Vagina (tissue), 2 donors: ENCODE data around the gene HTR4. TPM values are rescaled to one million over a fixed set of nuclear protein-coding genes. Genes with fewer than 3 reads are reported as not detected.
A peak's percentile ranks its signal among the peaks of the same experiment; 100 is the strongest.

Experiments used
- DNase-seq, 2 donors: peaks; one replicate each; pipeline ENCODE4 v3.0.0-alpha.2; 2017; ENCODE audit errors: extremely low spot score in 2 of 2
- H3K27ac ChIP-seq: fragments of 200-600 bp; sonication (generic); one replicate; pipeline ENCODE4 v1.5.1; 2019
- H3K27me3 ChIP-seq: fragments of 200-600 bp; sonication (generic); one replicate; pipeline ENCODE4 v1.5.1; 2019
- H3K36me3 ChIP-seq, 2 donors: fragments of 200-600 bp; sonication (generic); one replicate each; pipeline ENCODE4 v1.5.1; 2017 to 2019
- H3K4me1 ChIP-seq: fragments of 200-600 bp; sonication (generic); one replicate; pipeline ENCODE4 v1.5.1; 2019
- H3K4me3 ChIP-seq, 2 donors: fragments of 200-600 bp; sonication (generic); 1 replicate in 1 of 2; 2 replicates in 1 of 2; pipeline ENCODE4 v1.5.1; 2016 to 2019
- H3K9me3 ChIP-seq: fragments of 200-600 bp; sonication (generic); one replicate; pipeline ENCODE4 v1.5.1; 2019
- POLR2A ChIP-seq, 2 donors: fragments of 450-650 bp; IDR thresholded peaks; one replicate each; pipeline ENCODE4 v1.6.1; 2017; ENCODE audit warnings: antibody characterized with exemption in 2 of 2, mild to moderate bottlenecking in 2 of 2, moderate library complexity in 2 of 2
- POLR2AphosphoS5 ChIP-seq, 2 donors: sonication (generic); formaldehyde crosslinking; IDR thresholded peaks; one replicate each; pipeline ENCODE4 v1.9.0; 2017; ENCODE audit warnings: antibody characterized with exemption in 2 of 2, mild to moderate bottlenecking in 2 of 2, low read depth in 1 of 2; ENCODE audit not compliant: insufficient read depth in 1 of 2
- intact Hi-C: fragments of 100-400 bp; cut with DNase I; formaldehyde crosslinking; loops from one replicate; pipeline ENCODE4 v1.15.1; 2023
- total RNA-seq: library from RNA; depleted of rRNA; stranded (reverse); fragments of >200 nt; gene quantifications from one replicate; pipeline ENCODE4 v1.2.3, GENCODE V29; 2016
- TF ChIP-seq, protein P1 (sequence below), 3 experiments: fragments of 450-650 bp in 2 of 3; fragments of 200-600 bp in 1 of 3; sonication (generic) in 1 of 3; IDR thresholded peaks; one replicate each; pipeline ENCODE4 v1.5.1; 2017 to 2019; ENCODE audit warnings: antibody characterized with exemption in 3 of 3, mild to moderate bottlenecking in 2 of 3, moderate library complexity in 2 of 3

Gene HTR4
- total RNA-seq, 1 donor from 2014 or later, result 2.9 TPM

DNA sequence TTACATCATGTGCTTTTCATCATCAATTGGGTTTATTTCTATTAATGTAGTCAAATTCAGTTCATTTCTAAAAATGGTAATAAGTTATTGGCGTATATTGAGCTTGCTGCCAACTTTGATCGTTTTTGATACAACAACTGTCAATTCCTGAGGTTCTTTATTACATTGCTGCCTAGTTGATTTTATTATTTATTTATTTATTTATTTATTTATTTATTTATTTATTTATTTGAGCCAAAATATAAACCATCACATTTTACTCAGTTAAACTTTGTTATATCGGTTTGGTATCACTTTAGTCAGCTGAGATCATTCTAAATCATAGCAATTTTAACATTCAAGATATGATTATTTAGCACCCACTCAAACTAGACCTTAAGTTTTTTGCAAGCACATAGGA lies 170.6 kb downstream of the HTR4 start:
- no peaks in the 10 kb centered on the region for H3K36me3 ChIP-seq
- H3K4me1 ChIP-seq, result no peaks in the 10 kb centered on the region
- no peaks in the 10 kb centered on the region for H3K27me3 ChIP-seq
- DNase-seq, result no peak
- H3K27ac ChIP-seq, result no peak overlapping the region
- TF ChIP-seq, protein P1, sequence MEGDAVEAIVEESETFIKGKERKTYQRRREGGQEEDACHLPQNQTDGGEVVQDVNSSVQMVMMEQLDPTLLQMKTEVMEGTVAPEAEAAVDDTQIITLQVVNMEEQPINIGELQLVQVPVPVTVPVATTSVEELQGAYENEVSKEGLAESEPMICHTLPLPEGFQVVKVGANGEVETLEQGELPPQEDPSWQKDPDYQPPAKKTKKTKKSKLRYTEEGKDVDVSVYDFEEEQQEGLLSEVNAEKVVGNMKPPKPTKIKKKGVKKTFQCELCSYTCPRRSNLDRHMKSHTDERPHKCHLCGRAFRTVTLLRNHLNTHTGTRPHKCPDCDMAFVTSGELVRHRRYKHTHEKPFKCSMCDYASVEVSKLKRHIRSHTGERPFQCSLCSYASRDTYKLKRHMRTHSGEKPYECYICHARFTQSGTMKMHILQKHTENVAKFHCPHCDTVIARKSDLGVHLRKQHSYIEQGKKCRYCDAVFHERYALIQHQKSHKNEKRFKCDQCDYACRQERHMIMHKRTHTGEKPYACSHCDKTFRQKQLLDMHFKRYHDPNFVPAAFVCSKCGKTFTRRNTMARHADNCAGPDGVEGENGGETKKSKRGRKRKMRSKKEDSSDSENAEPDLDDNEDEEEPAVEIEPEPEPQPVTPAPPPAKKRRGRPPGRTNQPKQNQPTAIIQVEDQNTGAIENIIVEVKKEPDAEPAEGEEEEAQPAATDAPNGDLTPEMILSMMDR (IDR thresholded peaks at IDR 0.05), result no peak
- no peak for TF ChIP-seq POLR2A (IDR thresholded peaks at IDR 0.05)
- intact Hi-C loops, result no loop called here
- H3K9me3 ChIP-seq, result no peaks in the 10 kb centered on the region
- no peak overlapping the region for H3K4me3 ChIP-seq

DNA sequence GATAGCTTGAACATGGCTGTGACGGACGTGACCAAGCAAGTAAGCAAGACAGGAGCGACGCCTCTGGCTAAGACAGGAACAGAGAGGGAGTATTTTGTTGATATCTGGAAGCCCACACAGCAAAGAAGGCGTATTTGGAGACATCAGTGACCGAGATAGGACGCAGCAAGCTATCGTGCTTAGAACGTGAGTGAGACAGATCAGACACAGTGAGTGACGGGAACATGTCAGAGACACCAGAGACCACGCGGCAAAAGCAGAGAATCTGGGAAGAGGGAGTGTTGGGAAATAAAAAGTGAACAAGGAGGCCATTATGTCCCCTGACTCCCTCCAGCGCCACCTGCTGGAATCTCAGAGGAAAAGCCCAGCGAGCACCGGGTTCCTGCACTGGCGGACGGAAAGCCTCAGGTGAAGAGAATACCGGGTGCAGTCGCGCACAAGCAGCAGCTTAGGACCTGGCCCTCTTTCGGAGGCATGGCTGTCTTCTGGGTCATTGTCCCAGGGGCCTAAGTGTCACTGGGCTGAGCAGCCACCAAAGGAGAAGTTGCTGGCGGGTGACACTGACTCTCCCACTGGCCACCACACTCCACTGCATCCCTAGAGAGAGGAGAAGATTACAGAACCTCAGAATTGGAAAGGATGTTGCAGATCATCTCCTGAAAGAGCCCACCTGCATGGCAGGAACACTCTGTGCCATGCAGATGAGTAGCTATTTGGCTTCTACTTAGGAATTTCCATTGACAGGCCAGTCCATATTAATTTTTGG lies 171.4 kb downstream of the HTR4 start:
- no peak for DNase-seq

DNA sequence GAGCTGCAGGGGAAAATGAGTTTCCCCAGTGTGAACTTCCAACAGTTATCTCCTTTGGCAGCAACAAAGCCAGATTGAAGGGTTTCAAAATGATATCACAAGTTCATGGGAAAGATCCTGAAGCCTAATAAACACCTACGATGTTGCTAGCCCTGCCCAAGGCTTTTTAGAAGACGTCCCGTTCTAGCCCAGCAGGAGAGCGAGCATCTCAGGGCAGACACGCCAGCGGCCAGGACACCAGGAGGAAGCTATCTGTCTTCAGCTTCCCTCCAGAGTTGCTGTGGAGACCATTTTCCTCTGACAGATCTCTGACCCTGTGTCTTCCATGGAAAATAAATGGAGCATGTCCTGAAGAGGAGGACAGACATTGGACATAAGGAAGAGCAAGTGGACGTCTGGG lies 172.1 kb downstream of the HTR4 start:
- Histone ChIP-seq H3K27me3 (no peaks in the 10 kb centered on the region), H3K4me3 (no peak overlapping the region)
- intact Hi-C loops, result no loop called here

More for the DNA sequence above, 171.4 kb downstream of the HTR4 start:
- Histone ChIP-seq H3K9me3 (no peaks in the 10 kb centered on the region), H3K4me1 (no peaks in the 10 kb centered on the region), H3K4me3 (no peak overlapping the region), H3K27me3 (no peaks in the 10 kb centered on the region), H3K27ac (no peak overlapping the region), H3K36me3 (no peaks in the 10 kb centered on the region)
- no peak for TF ChIP-seq POLR2A (IDR thresholded peaks at IDR 0.05)
- TF ChIP-seq, protein P1 (IDR thresholded peaks at IDR 0.05), result peak in 1 of 3 experiments; percentile 27
- no peak for TF ChIP-seq POLR2AphosphoS5 (IDR thresholded peaks at IDR 0.05; ENCODE audit: insufficient read depth in 1 of 2, low read depth in 1 of 2)
- intact Hi-C loops, result no loop called here

DNA sequence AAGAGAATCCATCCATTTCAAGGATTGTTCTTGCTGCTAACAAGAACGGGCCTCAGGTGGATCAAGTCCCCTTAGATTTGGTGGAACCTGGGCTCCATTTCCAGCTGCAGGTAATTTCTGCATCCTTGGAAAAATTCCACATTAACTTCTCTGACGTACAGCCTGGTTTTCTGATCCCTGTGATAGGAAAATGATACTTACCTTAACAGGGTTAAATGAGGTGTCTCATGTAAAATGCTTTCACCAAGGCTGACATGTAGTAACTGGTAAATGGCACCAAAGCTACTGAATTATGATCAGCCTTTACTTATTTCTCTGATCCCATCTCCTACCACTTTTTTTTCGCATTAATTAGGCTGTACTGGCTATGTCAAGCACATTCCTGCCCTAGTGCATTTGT lies 176.9 kb downstream of the HTR4 start:
- intact Hi-C loops, result no loop called here
- no peaks in the 10 kb centered on the region for H3K36me3 ChIP-seq
- no peak overlapping the region for H3K4me3 ChIP-seq
- H3K4me1 ChIP-seq, result no peaks in the 10 kb centered on the region
- DNase-seq, result no peak
- TF ChIP-seq, protein P1 (IDR thresholded peaks at IDR 0.05), result no peak
- TF ChIP-seq POLR2AphosphoS5 (IDR thresholded peaks at IDR 0.05; ENCODE audit: insufficient read depth in 1 of 2, low read depth in 1 of 2), result no peak
- TF ChIP-seq POLR2A (IDR thresholded peaks at IDR 0.05), result no peak
- H3K9me3 ChIP-seq, result no peaks in the 10 kb centered on the region
- no peaks in the 10 kb centered on the region for H3K27me3 ChIP-seq
- H3K27ac ChIP-seq, result no peak overlapping the region

More for the DNA sequence above, 172.1 kb downstream of the HTR4 start:
- H3K27ac ChIP-seq, result no peak overlapping the region
- no peaks in the 10 kb centered on the region for H3K4me1 ChIP-seq
- H3K36me3 ChIP-seq, result no peaks in the 10 kb centered on the region
- TF ChIP-seq POLR2A (IDR thresholded peaks at IDR 0.05) (no peak), POLR2AphosphoS5 (IDR thresholded peaks at IDR 0.05; ENCODE audit: insufficient read depth in 1 of 2, low read depth in 1 of 2) (no peak)
- DNase-seq, result no peak
- no peaks in the 10 kb centered on the region for H3K9me3 ChIP-seq

DNA sequence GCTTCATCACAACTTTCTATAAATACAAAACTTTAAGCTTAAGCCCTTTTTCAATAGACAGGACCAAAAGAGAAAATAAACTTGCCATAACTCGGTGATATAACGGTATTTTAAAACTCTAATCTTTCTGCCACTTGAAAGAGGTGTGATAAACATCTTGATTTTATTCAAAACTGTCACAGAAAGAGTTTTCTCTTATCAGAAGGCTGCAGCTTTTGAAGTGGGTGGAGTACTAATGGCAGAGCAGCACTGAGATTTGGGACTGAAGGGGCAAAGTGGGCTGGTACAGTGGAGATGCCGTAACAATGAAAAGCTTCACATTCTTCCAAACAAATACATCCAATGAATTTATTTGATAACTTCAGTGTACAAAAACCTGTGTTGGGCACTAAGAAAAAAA lies 178.0 kb downstream of the HTR4 start:
- no peaks in the 10 kb centered on the region for H3K27me3 ChIP-seq
- H3K36me3 ChIP-seq, result no peaks in the 10 kb centered on the region
- no peak overlapping the region for H3K4me3 ChIP-seq
- intact Hi-C loops, result no loop called here
- no peaks in the 10 kb centered on the region for H3K9me3 ChIP-seq
- TF ChIP-seq POLR2AphosphoS5 (IDR thresholded peaks at IDR 0.05; ENCODE audit: insufficient read depth in 1 of 2, low read depth in 1 of 2), result no peak
- no peak for TF ChIP-seq POLR2A (IDR thresholded peaks at IDR 0.05)
- TF ChIP-seq, protein P1 (IDR thresholded peaks at IDR 0.05), result no peak
- no peak overlapping the region for H3K27ac ChIP-seq
- H3K4me1 ChIP-seq, result no peaks in the 10 kb centered on the region
- DNase-seq, result no peak
